Transverse colon (tissue), 4 donors: ENCODE results near the gene HMCN2. TPM values are rescaled to one million over a fixed set of nuclear protein-coding genes. Genes with fewer than 3 reads are reported as not detected.

Experiments
- DNase-seq: peaks from one replicate; pipeline ENCODE4 v3.0.0-alpha.2; 2019
- H3K27ac ChIP-seq, 4 donors: fragments of 200-600 bp; sonication (generic); 2 replicates each; pipeline ENCODE4 v1.5.1; 2016 to 2018; ENCODE audit warnings: inconsistent platforms in 4 of 4
- H3K27me3 ChIP-seq: fragments of 200-600 bp; sonication (generic); 2 replicates; pipeline ENCODE4 v1.5.1; 2017; ENCODE audit warnings: inconsistent platforms
- H3K36me3 ChIP-seq, 4 donors: fragments of 200-600 bp; sonication (generic); 2 replicates each; pipeline ENCODE4 v1.5.1; 2017 to 2019; ENCODE audit warnings: inconsistent platforms in 4 of 4
- H3K4me1 ChIP-seq, 4 donors: fragments of 200-600 bp; sonication (generic); 2 replicates each; pipeline ENCODE4 v1.5.1; 2017 to 2020; ENCODE audit warnings: inconsistent platforms in 4 of 4
- H3K4me3 ChIP-seq, 4 donors: fragments of 200-600 bp; sonication (generic); 1 replicate in 1 of 4; 2 replicates in 3 of 4; pipeline versions ENCODE4 v1.5.1 to v1.6.1; 2017 to 2019; ENCODE audit warnings: inconsistent platforms in 4 of 4
- H3K9me3 ChIP-seq, 2 donors: fragments of 200-600 bp; sonication (generic); 2 replicates each; pipeline ENCODE4 v1.5.1; 2017 to 2019; ENCODE audit warnings: inconsistent platforms in 2 of 2
- EP300 ChIP-seq: sonication (generic); formaldehyde crosslinking; IDR thresholded peaks from one replicate; pipeline ENCODE4 v1.6.1; 2017; ENCODE audit warnings: antibody characterized with exemption, low read depth
- POLR2A ChIP-seq: fragments of 450-650 bp; IDR thresholded peaks from one replicate; pipeline ENCODE4 v1.6.1; 2016; ENCODE audit warnings: antibody characterized with exemption, mild to moderate bottlenecking, moderate library complexity
- POLR2AphosphoS5 ChIP-seq, 3 donors: sonication (generic); formaldehyde crosslinking; IDR thresholded peaks; one replicate each; pipeline ENCODE4 v1.6.1; 2016; ENCODE audit warnings: antibody characterized with exemption in 3 of 3
- WGBS, 2 donors: methylation state at CpG; one replicate each; pipeline ENCODE4 v1.1.5; 2018; ENCODE audit warnings: low coverage in 1 of 2; 5-methylcytosine and 5-hydroxymethylcytosine counted together
- in situ Hi-C, 4 donors: fragments of 200-750 bp; cut with MboI; loops; one replicate each; pipeline versions ENCODE4 v1.15.0 to v1.15.1; 2017; ENCODE audit warnings: low sequenced_read_pairs in 3 of 4, low pct_ligation_motif_present in 1 of 4, low pct_unique_long_range_greater_than_20kb in 1 of 4
- intact Hi-C: fragments of 100-400 bp; cut with DNase I; formaldehyde crosslinking; loops from one replicate; pipeline ENCODE4 v1.15.1; 2023; ENCODE audit warnings: low total_unique reads
- total RNA-seq, 4 donors: library from RNA; depleted of rRNA; stranded (reverse); fragments of >200 nt; gene quantifications; one replicate each; pipeline ENCODE4 v1.1.0, GENCODE V29; 2016
- TF ChIP-seq, protein P1 (sequence below), 5 experiments: fragments of 200-600 bp in 3 of 5; fragments of 450-650 bp in 2 of 5; sonication (generic) in 3 of 5; IDR thresholded peaks; 1 replicate in 2 of 5; 2 replicates in 3 of 5; pipeline ENCODE4 v1.5.1; 2016 to 2017; ENCODE audit warnings: antibody characterized with exemption in 5 of 5, inconsistent platforms in 3 of 5, mild to moderate bottlenecking in 2 of 5, moderate library complexity in 1 of 5

The HMCN2 gene
- total RNA-seq, 4 donors from 2014 or later: 7.8 to 40.0 (median 15.2) TPM

DNA sequence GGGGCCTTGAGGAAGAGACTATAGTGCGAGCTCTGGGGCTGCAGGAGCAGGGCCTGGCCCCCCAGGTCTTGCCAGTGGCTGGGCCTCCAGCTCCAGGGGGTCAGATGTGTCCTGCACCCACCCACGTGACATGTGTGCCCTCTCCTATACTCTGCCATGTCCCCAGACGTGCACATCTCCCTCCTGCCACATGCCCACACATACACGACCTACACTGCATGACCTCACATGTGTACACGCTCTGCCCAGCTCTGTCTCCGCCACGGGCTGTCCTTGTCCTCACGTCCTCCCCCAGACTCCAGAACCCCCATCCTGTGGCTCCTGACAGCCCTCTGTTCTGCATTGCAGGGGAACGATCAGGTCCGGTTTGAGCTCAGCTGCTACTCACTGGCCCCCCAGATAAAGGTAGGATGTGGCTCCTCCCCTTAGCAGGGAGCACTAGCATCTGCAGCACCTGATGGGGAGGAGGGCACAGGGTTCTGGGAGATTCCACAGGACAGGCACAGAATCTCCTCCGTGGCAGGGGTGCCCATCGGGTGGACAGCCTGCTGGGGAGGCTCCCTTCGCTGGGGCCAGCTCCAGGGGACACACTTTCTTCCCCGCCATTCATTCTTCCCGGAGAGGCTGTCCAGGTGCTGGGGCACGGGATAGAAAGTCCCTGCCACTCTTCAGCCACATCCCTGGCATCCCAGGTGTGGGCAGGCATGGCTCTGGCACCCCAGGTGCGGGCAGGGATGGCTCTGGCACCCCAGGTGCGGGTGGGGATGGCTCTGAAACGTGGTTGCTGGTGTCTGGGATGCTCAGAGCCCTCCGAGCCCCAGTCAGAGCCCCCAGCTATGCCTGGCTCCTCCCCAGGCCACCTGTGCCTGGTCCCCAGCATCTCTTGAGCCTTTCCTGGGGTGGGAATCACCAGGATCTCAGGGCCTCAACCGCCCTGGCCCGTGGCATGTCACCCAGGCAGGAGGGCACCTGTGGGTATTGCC, 198.5 kb downstream of the HMCN2 start:
- Histone ChIP-seq H3K4me3 (no peak overlapping the region), H3K9me3 (no peaks in the 10 kb centered on the region), H3K27me3 (peaks cover 4% of the 10 kb centered on the region), H3K4me1 (no peaks in the 10 kb centered on the region), H3K36me3 (no peaks in the 10 kb centered on the region), H3K27ac (no peak overlapping the region)
- WGBS, 2 donors: 80% methylated on average over 17 of the region's 22 CpGs; no CpG with 5 or more reads in 1 of the 2 donors
- DNase-seq: no peak
- TF ChIP-seq POLR2AphosphoS5 (IDR thresholded peaks at IDR 0.05): no peak
- TF ChIP-seq, protein P1, sequence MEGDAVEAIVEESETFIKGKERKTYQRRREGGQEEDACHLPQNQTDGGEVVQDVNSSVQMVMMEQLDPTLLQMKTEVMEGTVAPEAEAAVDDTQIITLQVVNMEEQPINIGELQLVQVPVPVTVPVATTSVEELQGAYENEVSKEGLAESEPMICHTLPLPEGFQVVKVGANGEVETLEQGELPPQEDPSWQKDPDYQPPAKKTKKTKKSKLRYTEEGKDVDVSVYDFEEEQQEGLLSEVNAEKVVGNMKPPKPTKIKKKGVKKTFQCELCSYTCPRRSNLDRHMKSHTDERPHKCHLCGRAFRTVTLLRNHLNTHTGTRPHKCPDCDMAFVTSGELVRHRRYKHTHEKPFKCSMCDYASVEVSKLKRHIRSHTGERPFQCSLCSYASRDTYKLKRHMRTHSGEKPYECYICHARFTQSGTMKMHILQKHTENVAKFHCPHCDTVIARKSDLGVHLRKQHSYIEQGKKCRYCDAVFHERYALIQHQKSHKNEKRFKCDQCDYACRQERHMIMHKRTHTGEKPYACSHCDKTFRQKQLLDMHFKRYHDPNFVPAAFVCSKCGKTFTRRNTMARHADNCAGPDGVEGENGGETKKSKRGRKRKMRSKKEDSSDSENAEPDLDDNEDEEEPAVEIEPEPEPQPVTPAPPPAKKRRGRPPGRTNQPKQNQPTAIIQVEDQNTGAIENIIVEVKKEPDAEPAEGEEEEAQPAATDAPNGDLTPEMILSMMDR (IDR thresholded peaks at IDR 0.05): no peak
- no peak for TF ChIP-seq POLR2A
- TF ChIP-seq EP300: no peak
- in situ Hi-C loops (loop anchor here in 1 of 4 donors (10.0 kb wide), 1 partner anchor 211 kb away; no protein-coding TSS in a partner anchor), intact Hi-C loops (no loop called here)

DNA sequence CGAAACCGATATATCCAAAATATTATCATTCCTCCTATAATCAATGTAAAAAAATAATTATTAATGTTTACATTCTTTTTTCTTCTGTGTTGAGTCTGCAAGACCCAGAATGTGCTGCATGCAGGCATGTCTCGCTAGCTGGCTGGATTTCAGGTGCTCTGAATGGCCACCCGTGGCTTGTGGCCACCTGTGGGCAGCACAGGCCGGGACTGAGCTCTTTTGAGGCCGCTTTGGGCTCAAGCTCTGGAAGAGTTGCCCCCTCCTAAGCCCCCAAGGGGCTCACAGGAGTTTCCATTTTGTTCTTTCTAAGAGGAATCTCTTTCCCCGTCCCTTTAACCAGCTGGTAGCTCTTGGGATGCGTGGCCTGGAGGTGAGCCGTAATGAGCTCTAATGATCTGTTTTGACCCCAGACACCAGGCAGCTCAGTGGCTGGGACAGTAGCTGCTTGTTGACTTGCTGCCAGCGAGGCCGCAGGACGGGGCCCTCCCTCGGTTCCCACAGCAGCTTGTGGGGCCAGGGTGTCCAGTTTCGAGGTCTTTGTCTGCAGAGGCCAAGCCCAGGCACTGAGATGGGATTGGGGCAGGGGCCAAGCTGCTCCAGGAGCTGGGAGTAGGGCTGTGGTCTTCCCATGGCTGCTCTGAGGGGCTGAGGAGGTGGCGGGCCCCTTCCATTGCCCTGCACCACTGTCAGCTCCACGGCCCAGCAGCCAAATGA, 200.0 kb downstream of the HMCN2 start:
- H3K4me1 ChIP-seq: no peaks in the 10 kb centered on the region
- no peak for DNase-seq
- 77 to 82% methylated on average over 6 to 16 of the region's 16 CpGs for WGBS, 2 donors
- no peaks in the 10 kb centered on the region for H3K36me3 ChIP-seq
- no peak overlapping the region for H3K27ac ChIP-seq
- H3K9me3 ChIP-seq: no peaks in the 10 kb centered on the region
- intact Hi-C loops (no loop called here), in situ Hi-C loops (loop anchor here in 1 of 4 donors (10.0 kb wide), 1 partner anchor 209 kb away; no protein-coding TSS in a partner anchor)
- TF ChIP-seq POLR2AphosphoS5 (IDR thresholded peaks at IDR 0.05) (no peak), EP300 (no peak), POLR2A (no peak)
- TF ChIP-seq, protein P1 (IDR thresholded peaks at IDR 0.05): no peak
- H3K27me3 ChIP-seq: peaks cover 4% of the 10 kb centered on the region
- no peak overlapping the region for H3K4me3 ChIP-seq

DNA sequence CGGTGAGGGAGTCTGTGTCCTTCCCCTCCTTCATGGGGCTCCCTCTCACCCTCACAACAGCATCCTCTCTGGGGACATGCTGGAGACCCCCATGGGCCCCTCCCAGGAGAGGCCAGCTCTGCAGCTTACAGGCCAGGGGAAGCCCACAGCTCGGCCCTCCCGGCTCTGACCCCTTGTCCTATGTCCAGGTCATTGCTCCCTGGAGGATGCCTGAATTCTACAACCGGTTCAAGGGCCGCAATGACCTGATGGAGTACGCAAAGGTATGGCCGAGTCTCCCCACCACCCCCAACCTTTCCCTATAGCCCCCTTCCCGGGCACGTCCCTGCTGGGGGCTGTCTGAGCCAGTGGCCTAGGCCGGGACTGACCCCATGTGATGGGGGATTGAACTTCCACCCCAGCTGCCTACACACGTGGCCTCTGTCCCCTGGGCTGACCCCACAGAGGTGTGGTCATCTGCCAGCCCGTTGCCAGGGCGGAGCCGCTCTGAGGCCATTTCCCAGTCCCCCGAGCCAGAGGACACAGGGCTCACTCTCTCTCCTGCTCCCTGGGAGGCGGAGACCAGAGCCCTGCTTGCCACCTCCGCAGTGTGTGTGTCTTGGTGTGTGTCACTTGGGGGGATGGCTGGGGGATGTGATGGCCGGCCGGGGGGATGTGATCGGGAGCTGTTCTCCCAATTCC, 201.1 kb downstream of the HMCN2 start:
- in situ Hi-C loops: loop anchor here in 1 of 4 donors (10.0 kb wide), 1 partner anchor 208 kb away; no protein-coding TSS in a partner anchor

More for the DNA sequence above, 201.1 kb downstream of the HMCN2 start:
- Histone ChIP-seq H3K36me3 (no peaks in the 10 kb centered on the region), H3K27ac (no peak overlapping the region), H3K4me1 (no peaks in the 10 kb centered on the region), H3K9me3 (no peaks in the 10 kb centered on the region), H3K27me3 (peaks cover 4% of the 10 kb centered on the region), H3K4me3 (no peak overlapping the region)
- WGBS, 2 donors: 73% methylated on average over 18 of the region's 20 CpGs; no CpG with 5 or more reads in 1 of the 2 donors
- TF ChIP-seq EP300 (no peak), POLR2A (no peak), POLR2AphosphoS5 (IDR thresholded peaks at IDR 0.05) (no peak)
- TF ChIP-seq, protein P1 (IDR thresholded peaks at IDR 0.05): no peak
- no peak for DNase-seq
- intact Hi-C loops: no loop called here
